HEK293 (cell line): ENCODE results near the gene KANSL1L.

Source experiments
- CTCF ChIA-PET: fragments of 350-600 bp; formaldehyde crosslinking; extraction: SDS; loops from one replicate; lab custom pipeline; 2021; ENCODE audit warnings: antibody characterized with exemption; lab: Yijun Ruan, JAX
- POLR2A ChIA-PET: fragments of 300-600 bp; formaldehyde crosslinking; extraction: SDS; loops from one replicate; lab custom pipeline; 2020; ENCODE audit warnings: antibody characterized with exemption, inconsistent platforms; lab: Yijun Ruan, JAX
- H3K27ac ChIP-seq: fragments of 200-500 bp; sonication (Bioruptor generic); 2 replicates; pipeline ENCODE4 v1.5.1; 2014; ENCODE audit warnings: low read depth, low read length, control low read depth, inconsistent platforms; ENCODE audit errors: extremely low read depth
- H3K36me3 ChIP-seq, 2 experiments: fragments of 200-500 bp in 1 of 2; sonication (Bioruptor generic) in 1 of 2; 1 replicate in 1 of 2; 2 replicates in 1 of 2; pipeline ENCODE4 v1.5.1; 2014 to 2017; ENCODE audit warnings: inconsistent platforms in 2 of 2, low read length in 2 of 2; ENCODE audit not compliant: control insufficient read depth in 2 of 2, insufficient read depth in 1 of 2
- H3K4me1 ChIP-seq: fragments of 200-500 bp; sonication (Bioruptor generic); 2 replicates; pipeline ENCODE4 v1.5.1; 2014; ENCODE audit warnings: mild to moderate bottlenecking, low read length, inconsistent platforms; ENCODE audit not compliant: control insufficient read depth, insufficient read depth
- H3K4me3 ChIP-seq: 2 replicates; pipeline ENCODE4 v1.5.1; 2011; ENCODE audit warnings: low read depth, mild to moderate bottlenecking, control low read depth, low read length, moderate library complexity
- H3K9me3 ChIP-seq: fragments of 200-500 bp; sonication (Bioruptor generic); 2 replicates; pipeline ENCODE4 v1.5.1; 2014; ENCODE audit warnings: low read depth, low read length, inconsistent platforms; ENCODE audit not compliant: control insufficient read depth, insufficient read depth
- FEZF1 ChIP-seq: fragments of 450-650 bp; formaldehyde crosslinking; IDR thresholded peaks from 2 replicates; pipeline ENCODE4 v1.5.1; 2016; ENCODE audit warnings: missing biosample characterization, missing genetic modification characterization
- IKZF3 ChIP-seq: fragments of 450-650 bp; IDR thresholded peaks from 2 replicates; pipeline ENCODE4 v1.5.0; 2018; ENCODE audit warnings: missing biosample characterization, mild to moderate bottlenecking, missing genetic modification characterization, moderate library complexity
- REST ChIP-seq: fragments of 450-650 bp; formaldehyde crosslinking; IDR thresholded peaks from 2 replicates; pipeline ENCODE4 v1.5.1; 2016; ENCODE audit warnings: missing biosample characterization, missing genetic modification characterization
- SCRT1 ChIP-seq: fragments of 450-650 bp; formaldehyde crosslinking; IDR thresholded peaks from 2 replicates; pipeline ENCODE4 v1.5.1; 2016; ENCODE audit warnings: missing biosample characterization, missing genetic modification characterization, borderline replicate concordance
- TRIM28 ChIP-seq: IDR thresholded peaks from 2 replicates; pipeline ENCODE4 v1.6.1; 2011; ENCODE audit warnings: low read length, control low read depth, borderline replicate concordance
- YY2 ChIP-seq: fragments of 450-650 bp; formaldehyde crosslinking; IDR thresholded peaks from 2 replicates; pipeline ENCODE4 v1.5.1; 2016; ENCODE audit warnings: missing biosample characterization, missing genetic modification characterization
- ZNF138 ChIP-seq: fragments of 450-650 bp; formaldehyde crosslinking; IDR thresholded peaks from 2 replicates; pipeline ENCODE4 v1.5.1; 2016; ENCODE audit warnings: missing biosample characterization, missing genetic modification characterization, borderline replicate concordance
- ZNF19 ChIP-seq: fragments of 450-650 bp; formaldehyde crosslinking; IDR thresholded peaks from 2 replicates; pipeline ENCODE4; 2016; ENCODE audit warnings: missing biosample characterization, missing genetic modification characterization, low read depth
- ZNF266 ChIP-seq: fragments of 450-650 bp; formaldehyde crosslinking; IDR thresholded peaks from 2 replicates; pipeline ENCODE4 v1.5.1; 2016; ENCODE audit warnings: missing biosample characterization, missing genetic modification characterization, low read depth
- ZNF324 ChIP-seq: fragments of 450-650 bp; formaldehyde crosslinking; IDR thresholded peaks from 2 replicates; pipeline ENCODE4 v1.5.1; 2016; ENCODE audit warnings: missing biosample characterization, missing genetic modification characterization
- ZNF354C ChIP-seq: fragments of 450-650 bp; formaldehyde crosslinking; IDR thresholded peaks from 2 replicates; pipeline ENCODE4 v1.5.1; 2016; ENCODE audit warnings: missing biosample characterization, missing genetic modification characterization, low read depth, borderline replicate concordance
- ZNF398 ChIP-seq: fragments of 450-650 bp; formaldehyde crosslinking; IDR thresholded peaks from 2 replicates; pipeline ENCODE4 v1.5.1; 2017; ENCODE audit warnings: missing biosample characterization, missing genetic modification characterization
- ZNF433 ChIP-seq: fragments of 450-650 bp; formaldehyde crosslinking; IDR thresholded peaks from 2 replicates; pipeline ENCODE4 v1.5.1; 2016; ENCODE audit warnings: missing biosample characterization, missing genetic modification characterization, low read depth
- ZNF473 ChIP-seq: fragments of 450-650 bp; formaldehyde crosslinking; IDR thresholded peaks from 2 replicates; pipeline ENCODE4 v1.5.1; 2017; ENCODE audit warnings: missing biosample characterization, missing genetic modification characterization
- ZNF488 ChIP-seq: fragments of 450-650 bp; formaldehyde crosslinking; IDR thresholded peaks from 2 replicates; pipeline ENCODE4 v1.5.1; 2016; ENCODE audit warnings: missing biosample characterization, missing genetic modification characterization
- ZNF548 ChIP-seq: fragments of 450-650 bp; formaldehyde crosslinking; IDR thresholded peaks from 2 replicates; pipeline ENCODE4 v1.5.1; 2016; ENCODE audit warnings: missing biosample characterization, missing genetic modification characterization
- ZNF580 ChIP-seq: fragments of 450-650 bp; formaldehyde crosslinking; IDR thresholded peaks from 2 replicates; pipeline ENCODE4 v1.5.1; 2016; ENCODE audit warnings: missing biosample characterization, missing genetic modification characterization
- ZNF585B ChIP-seq: fragments of 450-650 bp; formaldehyde crosslinking; IDR thresholded peaks from 2 replicates; pipeline ENCODE4 v1.5.1; 2016; ENCODE audit warnings: missing biosample characterization, missing genetic modification characterization
- ZNF626 ChIP-seq: fragments of 450-650 bp; sonication (Bioruptor Pico); formaldehyde crosslinking; IDR thresholded peaks from 2 replicates; pipeline ENCODE4 v1.5.1; 2018; ENCODE audit warnings: missing biosample characterization, missing genetic modification characterization, inconsistent platforms
- ZNF639 ChIP-seq: fragments of 450-650 bp; formaldehyde crosslinking; IDR thresholded peaks from 2 replicates; pipeline ENCODE4 v1.5.1; 2016; ENCODE audit warnings: missing biosample characterization, missing genetic modification characterization
- ZNF692 ChIP-seq: fragments of 450-650 bp; formaldehyde crosslinking; IDR thresholded peaks from 2 replicates; pipeline ENCODE4 v1.5.1; 2016; ENCODE audit warnings: missing biosample characterization, missing genetic modification characterization
- ZNF843 ChIP-seq: fragments of 450-650 bp; formaldehyde crosslinking; IDR thresholded peaks from 2 replicates; pipeline ENCODE4 v1.5.1; 2016; ENCODE audit warnings: missing biosample characterization, missing genetic modification characterization

KANSL1L gene

GRCh38 chr2:209993968-209994367, 177.2 kb downstream of the KANSL1L start (continued):
- no peak for TF ChIP-seq ZNF398 (tag by site-specific recombination)

- ChIA-PET POLR2A (no interaction called here), CTCF (interaction anchor here (0.7 kb wide), 1 partner anchor 30 kb away, joined by 3 read pairs; no protein-coding TSS in a partner anchor)
- Histone ChIP-seq H3K4me3 (no peak overlapping the region), H3K27ac (no peak overlapping the region), H3K9me3 (no peaks in the 10 kb centered on the region), H3K36me3 (no peaks in the 10 kb centered on the region), H3K4me1 (no peaks in the 10 kb centered on the region)
- TF ChIP-seq YY2 (tag by site-specific recombination) (no peak), ZNF639 (no peak), REST (tag by site-specific recombination) (no peak)
Measured at GRCh38 chr2:209990838-209991237, 180.4 kb downstream of the KANSL1L start.

GRCh38 chr2:209988010-209988409, 183.2 kb downstream of the KANSL1L start:
- no peak for TF ChIP-seq ZNF138 (tag by site-specific recombination)
- TF ChIP-seq TRIM28: no peak
- TF ChIP-seq ZNF488 (tag by site-specific recombination): no peak
- TF ChIP-seq ZNF473 (tag by site-specific recombination): no peak
- TF ChIP-seq ZNF580: no peak
- no peak for TF ChIP-seq ZNF324
- TF ChIP-seq ZNF585B (tag by site-specific recombination): no peak
- TF ChIP-seq ZNF692 (tag by site-specific recombination): no peak
- no peak for TF ChIP-seq ZNF354C (tag by site-specific recombination)
- TF ChIP-seq ZNF433: no peak
- no peak for TF ChIP-seq ZNF548
- no peak for TF ChIP-seq ZNF19 (tag by site-specific recombination)
- no peak for TF ChIP-seq ZNF266
- TF ChIP-seq SCRT1: no peak
- TF ChIP-seq IKZF3 (tag by site-specific recombination): no peak
- TF ChIP-seq ZNF843: no peak
- no peak for TF ChIP-seq FEZF1 (tag by site-specific recombination)
- no peak for TF ChIP-seq ZNF626
- ChIA-PET CTCF (interaction anchor here (0.6 kb wide), 2 partner anchors 27 to 397 kb away, joined by 3 read pairs; no protein-coding TSS in a partner anchor), POLR2A (no interaction called here)
- Histone ChIP-seq H3K9me3 (no peaks in the 10 kb centered on the region), H3K27ac (no peak overlapping the region), H3K4me1 (no peaks in the 10 kb centered on the region), H3K4me3 (no peak overlapping the region), H3K36me3 (no peaks in the 10 kb centered on the region)
